Suprapubic skin (tissue), 4 donors: ENCODE data around the gene SLC37A4. TPM values are rescaled to one million over a fixed set of nuclear protein-coding genes. Genes with fewer than 3 reads are reported as not detected.

Experiments
- DNase-seq, 2 donors: peaks; one replicate each; pipeline ENCODE4 v3.0.0-alpha.2; 2019; ENCODE audit warnings: low spot score in 2 of 2
- H3K27ac ChIP-seq: fragments of 200-600 bp; sonication (generic); one replicate; pipeline ENCODE4 v1.5.1; 2019
- H3K27me3 ChIP-seq: fragments of 200-600 bp; sonication (generic); one replicate; pipeline ENCODE4 v1.5.1; 2019
- H3K36me3 ChIP-seq: fragments of 200-600 bp; sonication (generic); one replicate; pipeline ENCODE4 v1.5.1; 2019
- H3K4me1 ChIP-seq: fragments of 200-600 bp; sonication (generic); one replicate; pipeline ENCODE4 v1.5.1; 2019
- H3K4me3 ChIP-seq: fragments of 200-600 bp; sonication (generic); one replicate; pipeline ENCODE4 v1.5.1; 2019; ENCODE audit warnings: mild to moderate bottlenecking
- H3K9me3 ChIP-seq: fragments of 200-600 bp; sonication (generic); one replicate; pipeline ENCODE4 v1.5.1; 2019
- CTCF ChIP-seq, 2 donors: fragments of 200-600 bp in 1 of 2; fragments of 450-650 bp in 1 of 2; sonication (generic) in 1 of 2; IDR thresholded peaks; one replicate each; pipeline ENCODE4 v1.5.1; 2016 to 2019; ENCODE audit warnings: antibody characterized with exemption in 2 of 2, mild to moderate bottlenecking in 1 of 2, moderate library complexity in 1 of 2
- EP300 ChIP-seq: sonication (generic); formaldehyde crosslinking; IDR thresholded peaks from one replicate; pipeline ENCODE4 v1.6.1; 2017; ENCODE audit warnings: antibody characterized with exemption
- POLR2A ChIP-seq, 2 donors: fragments of 450-650 bp; IDR thresholded peaks; one replicate each; pipeline ENCODE4 v1.6.1; 2017; ENCODE audit warnings: antibody characterized with exemption in 2 of 2, mild to moderate bottlenecking in 2 of 2, moderate library complexity in 2 of 2
- POLR2AphosphoS5 ChIP-seq, 3 donors: sonication (generic); formaldehyde crosslinking; IDR thresholded peaks; one replicate each; pipeline ENCODE4 v1.6.1; 2017; ENCODE audit warnings: antibody characterized with exemption in 3 of 3
- WGBS: methylation state at CpG from one replicate; pipeline ENCODE4 v1.1.5; 2018; 5-methylcytosine and 5-hydroxymethylcytosine counted together
- total RNA-seq, 4 donors: library from RNA; depleted of rRNA; stranded (reverse); fragments of >200 nt; gene quantifications; one replicate each; pipeline ENCODE4 v1.1.0, GENCODE V29; 2016

SLC37A4 gene
- total RNA-seq, 4 donors from 2014 or later: 17.8 to 24.5 (median 20.5) TPM

- no peak for DNase-seq
- Histone ChIP-seq H3K4me3 (peak overlapping the region; percentile 88), H3K9me3 (no peaks in the 10 kb centered on the region), H3K4me1 (peaks cover 21% of the 10 kb centered on the region), H3K27me3 (no peaks in the 10 kb centered on the region), H3K36me3 (peaks cover 42% of the 10 kb centered on the region), H3K27ac (no peak overlapping the region)
- TF ChIP-seq EP300 (no peak), CTCF (IDR thresholded peaks at IDR 0.05) (no peak), POLR2A (IDR thresholded peaks at IDR 0.05) (no peak), POLR2AphosphoS5 (IDR thresholded peaks at IDR 0.05) (no peak)
- WGBS: 40% methylated on average over 6 of the region's 6 CpGs
These were observed 25.2 kb upstream of the SLC37A4 start for GRCh38 chr11:119055901-119056300.

DNA sequence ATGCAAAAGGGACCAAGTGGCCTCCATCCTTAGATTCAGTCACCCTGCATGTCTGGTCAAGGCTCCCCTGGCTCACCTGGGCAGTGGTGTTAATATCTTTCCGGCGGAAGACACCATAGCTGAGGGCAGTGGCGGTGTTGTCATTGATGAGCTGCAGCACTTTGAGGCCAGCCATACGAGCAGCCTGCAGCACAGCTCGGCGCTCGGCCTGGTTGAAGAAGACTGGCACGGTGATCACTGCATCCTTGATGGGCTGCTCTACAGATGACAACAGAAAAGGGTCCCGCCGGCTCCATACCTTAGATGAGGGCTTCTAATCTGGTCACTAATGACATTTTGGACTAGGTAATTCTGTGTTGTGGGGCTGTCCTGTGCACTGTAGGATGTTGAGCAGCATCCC, 23.7 kb upstream of the SLC37A4 start:
- TF ChIP-seq POLR2A (IDR thresholded peaks at IDR 0.05) (no peak), EP300 (no peak), CTCF (IDR thresholded peaks at IDR 0.05) (no peak)
- Histone ChIP-seq H3K4me1 (peaks cover 21% of the 10 kb centered on the region), H3K4me3 (no peak overlapping the region), H3K27me3 (no peaks in the 10 kb centered on the region), H3K9me3 (no peaks in the 10 kb centered on the region), H3K27ac (no peak overlapping the region), H3K36me3 (peaks cover 54% of the 10 kb centered on the region)
- DNase-seq: no peak
- WGBS: 100% methylated on average over 3 of the region's 10 CpGs

GRCh38 chr11:119052163-119052814, 21.6 kb upstream of the SLC37A4 start:
- TF ChIP-seq POLR2A (IDR thresholded peaks at IDR 0.05) (no peak), CTCF (IDR thresholded peaks at IDR 0.05) (no peak), EP300 (no peak), POLR2AphosphoS5 (IDR thresholded peaks at IDR 0.05) (no peak)
- H3K4me3 ChIP-seq: no peak overlapping the region
- no peak overlapping the region for H3K27ac ChIP-seq
- H3K27me3 ChIP-seq: no peaks in the 10 kb centered on the region
- H3K36me3 ChIP-seq: peaks cover 75% of the 10 kb centered on the region
- no peak for DNase-seq
- H3K4me1 ChIP-seq: peaks cover 13% of the 10 kb centered on the region
- WGBS: 92% methylated on average over 23 of the region's 23 CpGs
- H3K9me3 ChIP-seq: no peaks in the 10 kb centered on the region

- TF ChIP-seq CTCF (IDR thresholded peaks at IDR 0.05) (no peak), POLR2A (IDR thresholded peaks at IDR 0.05) (no peak), POLR2AphosphoS5 (IDR thresholded peaks at IDR 0.05) (no peak), EP300 (no peak)
- H3K27me3 ChIP-seq: no peaks in the 10 kb centered on the region
- H3K9me3 ChIP-seq: no peaks in the 10 kb centered on the region
- DNase-seq: no peak
- H3K4me3 ChIP-seq: no peak overlapping the region
- no peak overlapping the region for H3K27ac ChIP-seq
- 81% methylated on average over 14 of the region's 17 CpGs for WGBS
- peaks cover 82% of the 10 kb centered on the region for H3K36me3 ChIP-seq
- peaks cover 13% of the 10 kb centered on the region for H3K4me1 ChIP-seq
These were observed 20.9 kb upstream of the SLC37A4 start for GRCh38 chr11:119051440-119052162.

GRCh38 chr11:119049081-119049480, 18.4 kb upstream of the SLC37A4 start:
- no peaks in the 10 kb centered on the region for H3K4me1 ChIP-seq
- H3K4me3 ChIP-seq: no peak overlapping the region
- H3K36me3 ChIP-seq: peaks cover 93% of the 10 kb centered on the region
- TF ChIP-seq POLR2AphosphoS5 (IDR thresholded peaks at IDR 0.05) (no peak), POLR2A (IDR thresholded peaks at IDR 0.05) (no peak), CTCF (IDR thresholded peaks at IDR 0.05) (no peak), EP300 (no peak)
- 92% methylated on average over 7 of the region's 7 CpGs for WGBS
- no peaks in the 10 kb centered on the region for H3K27me3 ChIP-seq
- no peak for DNase-seq
- H3K9me3 ChIP-seq: no peaks in the 10 kb centered on the region
- H3K27ac ChIP-seq: no peak overlapping the region
